HG03175 (cell line): ENCODE measurements around the gene TTF2.
A peak's percentile ranks its signal among the peaks of the same experiment; 100 is the strongest.
"Not testable (repeated sequence)": the region's sequence is repeated elsewhere in the genome, so short reads cannot be mapped to it uniquely, and the experiment has no call there.

ENCODE experiments used
- ATAC-seq: cut with Tn5 transposase; IDR thresholded peaks from one replicate; pipeline ENCODE4 v1.9.1; 2021; ENCODE audit warnings: mild to moderate bottlenecking, moderate library complexity; ENCODE audit not compliant: unreplicated experiment

The TTF2 gene

DNA sequence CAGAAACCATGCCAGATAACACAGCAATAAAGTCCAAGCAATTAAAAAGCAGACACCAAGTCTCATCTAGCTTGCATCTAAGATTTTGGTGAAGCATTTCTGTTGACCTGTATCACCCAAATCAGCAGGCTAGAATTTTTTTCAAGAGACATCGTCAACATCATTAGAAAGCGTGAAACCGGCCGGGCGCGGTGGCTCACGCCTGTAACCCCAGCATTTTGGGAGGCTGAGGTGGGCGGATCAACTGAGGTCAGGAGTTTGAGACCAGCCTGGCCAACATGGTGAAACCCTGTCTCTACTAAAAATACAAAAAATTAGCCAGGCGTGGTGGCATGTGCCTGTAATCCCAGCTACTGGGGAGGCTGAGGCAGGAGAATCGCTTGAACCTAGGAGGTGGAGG, 59.0 kb downstream of the TTF2 start:
- not testable (repeated sequence) for ATAC-seq

DNA sequence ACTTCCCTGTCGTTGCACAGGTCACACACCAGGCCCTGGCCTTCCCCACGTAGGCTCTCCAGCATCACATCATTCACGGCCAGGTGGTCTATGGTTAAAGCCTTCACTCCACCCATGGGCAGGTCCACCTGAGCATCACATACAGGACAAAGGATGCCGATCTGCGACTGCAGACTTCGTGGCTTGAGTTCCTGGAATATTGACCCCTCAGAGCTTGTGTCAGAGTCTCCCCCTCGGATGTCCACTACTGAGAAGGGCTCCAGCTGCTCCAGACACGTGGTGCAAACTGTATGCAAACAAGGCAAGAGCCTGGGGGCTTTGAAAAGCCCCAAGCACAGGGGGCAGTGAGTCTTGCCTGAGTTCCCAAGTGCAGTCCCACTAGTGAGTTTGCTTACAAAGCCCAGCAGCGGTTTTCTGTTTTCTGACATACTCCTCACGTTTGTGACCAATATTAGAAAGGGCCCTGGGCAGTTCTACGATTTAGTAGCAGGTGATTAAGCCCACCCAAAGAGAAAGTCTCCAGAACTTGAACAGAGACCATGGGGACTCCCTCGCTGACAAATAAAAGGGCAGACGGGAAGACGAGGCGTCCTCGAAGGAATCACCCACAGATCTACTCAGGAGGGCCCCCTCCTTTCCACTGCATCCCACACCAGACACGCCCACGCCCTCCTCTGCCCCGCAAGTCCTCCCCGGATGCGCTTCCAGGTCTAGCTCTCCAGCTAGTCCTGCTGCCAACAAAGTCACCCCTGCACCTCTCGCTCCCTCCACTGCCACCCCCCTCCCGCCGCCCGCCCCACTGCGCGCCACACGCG, 60.9 kb downstream of the TTF2 start:
- no peak for ATAC-seq

DNA sequence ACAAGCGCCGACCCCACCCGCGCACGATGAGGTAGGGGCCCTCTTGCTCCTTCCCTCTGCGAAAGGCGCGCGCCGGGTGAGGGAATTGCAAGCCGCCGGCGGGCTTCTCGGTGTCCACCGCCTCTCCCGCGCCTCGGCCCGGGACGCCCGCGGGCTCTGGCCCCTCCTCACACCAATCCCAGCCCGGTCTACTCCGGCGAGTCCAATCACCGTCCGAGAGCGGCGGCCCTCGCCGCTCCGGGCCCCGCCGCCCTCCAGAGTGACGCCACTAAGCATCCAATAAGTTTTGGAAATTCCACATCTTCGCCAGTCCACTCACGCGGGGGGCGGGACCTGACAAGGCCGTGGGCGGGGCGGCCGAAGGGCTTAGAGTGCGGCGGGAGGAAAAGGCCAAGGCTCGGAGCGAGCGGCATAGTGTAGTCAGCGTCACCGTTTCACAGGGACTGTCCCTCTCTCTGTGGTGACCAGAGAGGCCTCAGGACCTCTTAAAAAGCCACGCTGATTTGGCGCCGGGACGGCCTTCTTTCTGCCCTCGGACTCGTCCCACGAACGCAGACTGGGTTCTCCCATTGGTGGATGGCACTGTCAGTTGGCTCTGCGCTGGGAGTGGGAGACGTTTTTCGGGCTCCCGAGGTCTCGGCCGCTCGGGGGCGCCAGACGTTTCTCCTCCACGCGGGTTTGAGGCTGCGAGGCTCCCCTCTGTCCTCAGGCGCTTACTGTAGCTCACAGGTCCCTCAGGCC, 61.6 kb downstream of the TTF2 start, which contains the start of gene TRIM45:
TSS of gene TRIM45 (minus strand) at position 161 of the 741 bp plus-strand sequence. CDS start 548 bp downstream, outside the sequence.
- peak; percentile 89 for ATAC-seq

DNA sequence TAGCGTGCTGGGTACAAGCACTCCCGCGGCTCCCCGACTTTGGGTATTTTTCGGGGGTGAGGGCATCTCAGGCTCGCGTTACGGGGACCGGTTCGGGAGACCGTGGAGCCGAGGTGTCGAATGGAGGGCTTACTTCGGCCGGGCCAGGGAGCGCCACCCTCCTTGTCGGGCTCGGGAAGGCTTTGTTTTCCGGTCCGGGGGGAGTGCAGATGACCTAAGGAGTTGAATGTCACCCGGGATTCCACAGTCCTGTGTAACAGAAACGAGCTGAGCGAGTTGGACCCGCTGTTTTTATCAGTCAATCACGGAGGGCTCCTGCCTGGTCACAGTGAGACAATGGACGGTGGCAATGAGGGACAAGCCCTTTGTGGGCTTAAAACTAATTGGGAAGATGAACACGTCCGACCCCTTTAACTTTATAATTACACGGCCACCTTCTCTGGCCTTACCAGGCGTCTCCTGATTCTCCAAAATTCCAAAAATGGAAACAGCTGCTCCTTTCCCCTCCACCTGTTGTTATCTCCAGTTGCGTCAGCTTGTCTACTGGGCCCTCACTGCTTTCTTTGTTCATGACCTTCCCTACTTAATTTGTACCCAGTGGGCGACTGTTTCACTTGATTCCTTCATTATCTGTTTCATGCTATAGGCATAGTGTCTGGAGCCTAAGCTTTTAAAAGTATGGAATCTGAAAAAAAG, 62.4 kb downstream of the TTF2 start:
- no peak for ATAC-seq

DNA sequence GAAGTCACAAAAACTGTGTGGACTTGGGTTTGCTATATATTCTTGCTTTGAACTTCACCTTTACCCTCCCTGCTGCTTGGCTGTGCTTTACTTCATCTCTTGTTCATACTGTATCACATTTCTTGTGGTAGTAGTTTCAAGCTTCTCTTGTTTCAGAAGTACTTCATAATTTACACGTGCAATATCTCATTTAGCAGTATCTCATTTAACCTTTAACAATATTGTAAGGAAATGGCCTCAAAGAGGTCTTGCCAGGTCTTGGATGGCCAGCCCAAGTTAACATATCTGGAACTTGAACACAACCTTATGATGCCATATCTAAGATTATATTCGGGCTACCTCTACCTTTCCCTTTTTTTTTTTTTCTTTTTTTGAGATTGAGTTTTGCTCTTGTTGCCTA, 63.1 kb downstream of the TTF2 start:
- ATAC-seq, result no peak

DNA sequence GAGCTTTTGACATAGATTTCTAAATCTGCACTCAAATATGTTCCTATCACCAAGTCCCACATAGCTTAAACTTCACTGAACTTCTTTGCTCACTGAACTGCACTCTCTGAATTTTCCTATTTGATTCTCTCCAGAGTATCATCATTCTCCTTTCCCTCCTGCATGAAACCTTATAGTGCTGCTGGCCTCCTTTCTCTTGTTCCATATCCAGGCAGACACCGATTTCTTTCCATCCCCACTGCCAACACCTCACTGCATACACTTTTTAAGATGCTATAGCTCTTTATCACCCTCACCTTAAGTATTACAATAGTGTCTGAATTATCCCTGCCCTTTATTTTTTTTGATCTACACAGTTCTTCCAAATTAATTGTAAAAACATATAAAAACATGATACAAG, 64.5 kb downstream of the TTF2 start:
- ATAC-seq, result no peak

DNA sequence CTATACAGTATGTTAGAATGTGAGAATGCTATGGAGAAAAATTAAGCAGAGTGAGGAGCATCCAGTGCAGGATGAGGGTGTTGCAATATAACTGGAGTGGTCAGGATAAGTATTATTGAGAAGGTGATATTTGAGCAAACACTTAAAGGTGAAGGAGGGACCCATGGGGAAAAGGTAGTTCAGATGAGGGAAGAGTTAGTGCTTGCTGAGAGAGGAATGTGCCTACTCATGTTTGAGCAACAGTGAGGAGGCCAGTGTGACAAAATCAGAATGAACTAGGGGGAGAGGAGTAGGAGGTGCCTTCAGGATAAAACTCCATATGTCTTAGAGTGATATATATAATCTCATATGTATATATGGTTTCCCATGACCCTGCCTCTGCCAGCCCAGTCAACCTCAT, 67.7 kb downstream of the TTF2 start:
- no peak for ATAC-seq

DNA sequence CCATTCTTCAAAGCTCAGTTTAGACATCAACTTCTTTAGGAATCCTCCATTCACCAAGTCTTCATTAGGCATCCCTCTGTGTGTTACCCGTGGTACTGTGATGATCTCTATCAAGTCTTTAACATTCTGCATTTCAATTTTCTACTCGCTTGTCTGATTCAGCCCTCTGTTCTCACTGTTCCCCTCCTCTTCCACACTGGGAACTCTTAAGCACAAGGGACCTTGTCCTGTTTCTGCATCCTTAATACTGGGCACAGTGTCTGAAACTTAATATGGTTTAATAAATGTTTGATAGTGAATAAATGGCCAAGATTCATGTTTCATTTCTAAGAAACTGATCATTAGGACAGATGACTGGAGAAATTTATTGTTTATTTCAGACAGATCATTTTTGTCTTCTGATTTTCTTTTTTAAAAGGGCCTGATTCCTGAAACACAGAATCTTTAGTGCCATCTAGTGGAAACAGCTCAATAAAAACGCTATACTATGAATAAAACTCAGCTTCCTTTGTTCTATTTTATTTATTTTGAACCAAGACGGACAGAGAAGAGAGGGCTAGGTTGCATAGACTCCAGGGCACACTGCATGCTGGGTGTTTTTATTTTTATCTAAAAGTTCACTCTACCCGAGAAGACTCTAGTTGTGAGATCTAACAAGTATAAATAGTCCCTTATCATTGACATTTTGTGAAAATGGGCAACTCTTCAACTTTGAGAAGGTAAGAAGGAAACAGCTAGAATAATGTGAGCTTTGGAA, 68.4 kb downstream of the TTF2 start:
- no peak for ATAC-seq

DNA sequence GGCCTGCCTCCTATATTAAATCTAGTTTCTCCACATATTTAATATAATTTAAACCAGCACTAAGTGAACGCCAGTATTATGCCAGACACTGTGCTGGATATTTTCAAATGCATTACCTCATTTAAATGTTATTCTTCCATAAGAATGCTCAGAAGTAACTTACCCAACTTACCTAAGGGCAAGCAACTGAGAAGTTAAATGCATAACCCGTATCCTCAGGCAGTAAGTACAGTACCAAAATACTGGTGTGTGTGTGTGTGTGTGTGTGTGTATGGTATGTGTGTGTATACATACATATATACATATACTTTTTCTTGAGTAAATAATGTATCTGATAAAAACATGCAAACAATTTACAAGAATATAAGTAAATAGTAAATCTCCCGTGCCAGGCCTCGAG, 70.4 kb downstream of the TTF2 start:
- no peak for ATAC-seq

DNA sequence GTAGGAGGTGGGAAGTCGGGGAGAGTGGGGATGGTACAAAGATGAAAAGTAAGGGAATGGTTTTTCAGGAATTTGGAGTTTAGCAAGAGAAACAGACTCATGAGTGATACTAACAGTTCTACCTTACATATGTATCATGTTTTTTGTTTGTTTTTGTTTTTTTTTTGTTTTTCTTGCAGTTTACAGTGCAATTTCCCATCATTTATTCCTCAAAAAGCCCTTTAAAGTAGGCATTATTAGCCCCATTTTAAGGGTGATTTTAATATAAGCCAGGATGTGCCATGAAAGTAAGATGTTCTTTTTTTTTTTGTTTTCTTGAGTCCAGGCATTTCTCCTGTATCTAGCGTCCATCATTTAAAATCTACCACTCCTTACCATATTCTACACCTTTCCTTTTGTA, 75.2 kb downstream of the TTF2 start:
- ATAC-seq, result no peak

DNA sequence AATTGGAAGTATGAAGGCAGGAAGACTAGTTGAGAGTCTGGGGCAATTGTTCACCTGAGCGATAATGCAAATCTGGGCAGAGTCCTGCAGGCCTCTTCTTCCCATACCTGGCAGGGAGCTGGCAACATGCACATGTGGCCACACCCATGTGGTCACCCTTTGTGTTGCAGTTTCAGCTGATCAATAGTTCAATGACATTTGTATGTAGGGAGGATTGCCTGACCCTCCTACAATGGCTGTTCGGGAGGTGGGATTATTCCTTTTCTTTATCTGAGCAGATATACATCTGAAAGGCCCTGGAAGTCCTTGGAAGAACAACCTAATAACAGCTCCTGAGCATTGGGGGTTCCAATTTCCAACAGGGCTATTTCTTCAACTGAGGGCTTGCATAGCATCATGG, 76.6 kb downstream of the TTF2 start:
- ATAC-seq, result no peak

DNA sequence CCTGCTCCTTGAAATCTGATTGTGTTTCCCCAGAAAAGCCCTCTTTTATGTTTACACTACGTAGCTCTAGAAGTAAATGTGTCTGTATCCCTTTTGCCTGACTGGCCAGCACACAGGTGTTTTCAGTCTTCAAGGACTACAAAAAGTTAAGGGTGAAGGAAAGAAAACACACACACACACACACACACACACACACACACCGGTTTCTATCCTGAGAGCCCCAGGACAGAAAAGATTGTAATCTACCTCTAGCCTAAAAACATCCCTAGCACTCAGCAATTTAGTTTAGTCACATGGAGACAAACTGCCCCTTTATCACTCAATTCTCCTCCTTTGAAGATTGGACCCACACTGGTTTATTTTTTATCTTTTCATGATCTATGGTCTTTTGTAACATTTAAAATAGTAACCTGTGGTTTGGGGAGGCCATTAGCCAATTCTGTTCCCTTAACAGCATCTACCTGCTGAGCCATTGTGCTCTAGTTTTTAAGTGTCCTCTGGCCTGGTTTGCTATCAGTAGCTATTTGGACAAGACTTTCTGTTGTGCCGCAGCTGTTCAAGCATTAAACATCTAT, 77.2 kb downstream of the TTF2 start:
- no peak for ATAC-seq

DNA sequence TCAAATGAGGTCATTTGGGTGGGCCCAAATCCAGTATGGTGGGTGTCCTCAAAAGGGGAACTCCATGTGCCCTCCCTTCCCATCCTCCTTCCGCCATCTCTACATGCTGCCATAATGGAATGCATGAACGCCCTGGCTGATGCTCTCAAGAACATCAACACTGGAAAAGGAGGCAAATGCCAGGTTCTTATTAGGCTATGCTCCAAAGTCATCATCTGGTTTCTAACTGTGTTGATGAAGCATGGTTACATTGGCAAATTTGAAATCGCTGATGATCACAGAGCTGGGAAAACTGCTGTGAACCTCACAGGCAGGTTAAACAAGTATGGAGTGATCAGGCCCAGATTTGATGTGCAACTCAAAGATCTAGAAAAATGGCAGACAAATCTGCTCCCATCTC, 78.0 kb downstream of the TTF2 start:
- no peak for ATAC-seq

DNA sequence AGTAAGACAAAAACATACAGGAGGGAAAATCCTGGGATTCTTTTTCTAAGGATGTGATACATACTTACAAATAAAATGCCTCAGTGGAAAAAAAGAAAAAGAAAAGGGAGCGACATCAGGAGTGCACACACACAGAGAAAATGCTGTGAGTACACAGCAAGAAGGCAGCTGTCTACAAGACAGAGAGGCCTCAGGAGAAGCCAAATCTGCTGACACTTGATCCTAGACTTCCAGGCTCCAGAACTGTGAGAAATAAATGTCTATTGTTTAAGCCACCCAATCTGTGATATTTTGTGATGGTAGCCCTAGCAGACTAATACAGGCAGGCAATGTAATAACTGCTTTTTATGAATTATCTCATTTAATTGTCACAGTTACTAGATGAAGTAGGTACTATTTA, 78.4 kb downstream of the TTF2 start:
- ATAC-seq, result no peak

DNA sequence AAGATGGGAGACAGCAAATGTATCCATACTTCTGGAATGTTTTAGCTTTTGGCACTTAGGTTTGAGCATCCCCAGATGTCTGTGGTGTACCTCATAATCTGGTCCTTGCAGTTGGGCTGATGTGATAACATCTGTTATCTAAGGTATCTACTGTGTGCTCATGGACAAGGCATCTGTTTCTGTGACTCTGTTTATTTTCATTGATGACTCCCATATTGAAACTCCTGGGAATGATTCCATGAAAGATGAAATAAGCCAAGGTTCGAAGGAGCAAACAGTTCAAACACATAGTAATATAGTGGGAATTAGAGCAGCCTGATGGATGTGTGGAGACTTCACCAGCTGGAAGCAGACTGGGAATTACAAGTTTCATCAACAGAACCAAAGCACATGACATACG, 82.1 kb downstream of the TTF2 start:
- no peak for ATAC-seq

DNA sequence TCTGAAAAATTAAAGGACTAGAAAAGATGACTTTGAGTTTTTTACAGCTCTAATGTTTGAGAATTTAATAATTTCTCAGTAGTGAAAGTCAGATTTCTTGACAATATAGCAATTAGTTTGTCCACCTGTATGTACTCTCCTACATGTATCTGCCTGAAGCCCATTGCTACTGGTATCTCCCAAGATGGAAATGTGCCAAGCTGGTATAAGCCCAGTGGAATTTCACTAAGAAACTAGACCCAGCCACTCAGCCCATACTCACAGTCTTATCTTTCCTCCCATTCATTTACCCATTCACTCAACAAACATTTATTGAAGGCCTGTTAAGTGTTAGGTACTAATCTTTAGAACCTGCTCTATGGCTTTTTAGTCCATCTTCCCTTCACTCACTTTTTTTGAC, 83.0 kb downstream of the TTF2 start:
- no peak for ATAC-seq

DNA sequence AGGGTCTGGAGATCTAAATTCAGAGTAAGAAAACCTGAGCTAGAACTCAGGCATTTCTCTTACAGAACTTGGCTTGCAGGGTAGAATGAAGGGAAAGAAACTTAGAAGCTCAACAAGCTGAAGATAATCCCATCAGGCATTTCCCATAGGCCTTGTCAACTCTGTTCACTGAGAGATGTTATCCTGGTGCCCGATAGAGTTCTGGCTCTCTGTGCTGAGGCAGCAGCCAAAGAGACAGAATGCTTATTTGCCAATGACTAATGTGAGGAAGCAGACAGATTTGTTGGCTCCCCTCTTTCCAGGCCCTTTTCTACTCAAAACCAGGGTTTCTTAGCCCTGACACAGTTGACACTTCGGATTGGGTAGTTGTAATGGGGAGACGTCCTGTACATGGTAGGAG, 83.7 kb downstream of the TTF2 start:
- ATAC-seq, result no peak

DNA sequence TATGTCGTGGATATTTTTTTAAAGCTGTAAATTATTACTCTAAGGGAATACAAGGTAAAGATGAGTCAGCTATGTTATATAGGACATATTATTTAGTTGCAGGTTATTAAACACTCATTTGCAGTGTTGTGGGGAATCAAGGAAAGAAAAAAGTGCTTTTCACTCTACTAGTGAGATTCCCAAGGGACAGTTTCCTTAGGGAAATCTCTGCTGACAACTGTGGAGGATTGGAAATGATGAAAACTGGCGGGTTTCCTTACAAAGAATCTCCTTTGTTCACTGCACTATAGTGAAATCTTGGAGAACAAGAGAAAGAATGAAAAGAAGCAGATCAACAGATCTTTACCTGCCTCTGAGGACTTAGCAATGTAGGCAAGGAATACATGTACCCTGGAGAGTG, 85.9 kb downstream of the TTF2 start:
- ATAC-seq, result no peak

DNA sequence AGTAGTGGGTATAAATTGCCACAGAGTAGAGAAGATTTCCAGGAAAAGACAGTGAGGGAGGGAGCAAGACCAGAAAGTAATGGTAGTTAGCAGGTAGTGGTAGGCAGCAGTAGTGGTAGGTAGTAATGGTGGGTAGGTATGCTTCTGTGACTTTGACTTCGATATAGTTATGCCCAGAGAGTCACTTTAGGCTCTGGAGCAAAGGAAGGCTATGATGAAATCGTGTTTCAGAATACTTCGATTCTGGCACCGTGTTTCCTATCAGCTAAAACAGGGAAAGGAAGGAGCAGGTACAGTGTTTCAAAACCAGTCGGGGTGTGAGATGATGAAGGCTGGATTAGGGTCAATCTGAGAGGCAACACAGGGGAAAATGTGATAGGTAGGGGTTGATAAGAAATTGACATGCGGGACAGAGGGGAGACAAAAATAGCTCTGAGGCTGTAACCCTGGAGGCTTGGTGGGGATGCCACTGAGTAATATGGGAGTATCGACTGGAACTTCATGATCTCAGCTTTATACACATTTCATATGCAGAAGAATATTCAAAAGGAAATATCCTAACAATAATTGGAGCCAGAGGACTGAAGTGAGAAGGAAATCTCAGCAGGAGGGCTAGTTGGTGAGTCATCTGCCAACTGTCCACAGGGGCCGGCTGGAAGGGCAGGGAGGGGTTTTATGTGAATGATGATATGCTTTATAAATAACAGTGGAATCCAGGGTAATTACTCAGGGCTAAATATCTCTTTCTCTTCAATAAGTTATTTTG, 86.6 kb downstream of the TTF2 start:
- ATAC-seq, result no peak

DNA sequence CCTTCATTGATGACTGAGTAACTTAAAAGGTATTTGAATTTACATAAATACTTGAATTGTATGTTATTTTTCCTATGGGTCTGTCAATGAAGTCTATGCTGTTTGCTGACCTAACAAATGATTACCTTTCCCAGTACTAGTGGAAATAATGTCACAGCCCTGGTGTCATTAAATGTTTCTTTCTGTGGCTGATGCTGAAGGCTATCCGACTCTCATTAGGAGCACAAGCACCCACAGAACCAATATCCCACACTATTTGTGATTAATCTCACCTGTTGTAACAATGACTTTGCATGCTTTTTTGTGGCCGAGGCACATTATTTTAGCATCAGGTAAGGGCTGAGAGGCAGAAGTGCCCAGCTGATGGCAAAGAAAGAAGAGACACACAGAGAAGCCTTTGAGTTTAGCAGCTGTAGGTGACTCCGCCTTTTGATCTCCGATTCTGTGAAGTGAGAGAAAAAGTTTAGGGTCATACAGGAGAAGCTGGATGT, 87.3 kb downstream of the TTF2 start:
- no peak for ATAC-seq
